ENCODE results near the gene PTPRM.

DNA sequence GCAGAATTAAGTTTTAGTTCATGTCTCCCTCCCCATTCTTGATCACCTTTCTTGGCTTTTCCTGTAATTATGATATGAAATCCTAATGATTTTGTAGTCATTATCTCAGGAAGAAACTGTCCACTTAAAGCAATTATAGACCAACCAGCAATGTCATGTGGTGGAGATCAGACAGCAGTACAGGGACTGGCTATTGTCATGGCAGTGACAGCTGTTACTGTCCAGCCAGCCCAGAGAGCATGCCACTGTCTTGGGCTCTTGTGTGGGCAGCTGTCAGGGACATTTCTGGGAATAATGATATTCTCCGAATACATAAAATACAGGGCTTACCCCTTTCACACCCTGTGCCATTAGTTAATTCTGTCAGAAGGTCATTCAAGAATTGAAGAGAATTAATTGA, 686.8 kb downstream of the PTPRM start:
- TF ChIP-seq, protein P1, sequence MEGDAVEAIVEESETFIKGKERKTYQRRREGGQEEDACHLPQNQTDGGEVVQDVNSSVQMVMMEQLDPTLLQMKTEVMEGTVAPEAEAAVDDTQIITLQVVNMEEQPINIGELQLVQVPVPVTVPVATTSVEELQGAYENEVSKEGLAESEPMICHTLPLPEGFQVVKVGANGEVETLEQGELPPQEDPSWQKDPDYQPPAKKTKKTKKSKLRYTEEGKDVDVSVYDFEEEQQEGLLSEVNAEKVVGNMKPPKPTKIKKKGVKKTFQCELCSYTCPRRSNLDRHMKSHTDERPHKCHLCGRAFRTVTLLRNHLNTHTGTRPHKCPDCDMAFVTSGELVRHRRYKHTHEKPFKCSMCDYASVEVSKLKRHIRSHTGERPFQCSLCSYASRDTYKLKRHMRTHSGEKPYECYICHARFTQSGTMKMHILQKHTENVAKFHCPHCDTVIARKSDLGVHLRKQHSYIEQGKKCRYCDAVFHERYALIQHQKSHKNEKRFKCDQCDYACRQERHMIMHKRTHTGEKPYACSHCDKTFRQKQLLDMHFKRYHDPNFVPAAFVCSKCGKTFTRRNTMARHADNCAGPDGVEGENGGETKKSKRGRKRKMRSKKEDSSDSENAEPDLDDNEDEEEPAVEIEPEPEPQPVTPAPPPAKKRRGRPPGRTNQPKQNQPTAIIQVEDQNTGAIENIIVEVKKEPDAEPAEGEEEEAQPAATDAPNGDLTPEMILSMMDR (IDR thresholded peaks at IDR 0.05): no peak
- no peak for TF ChIP-seq POLR2A (IDR thresholded peaks at IDR 0.05)
- TF ChIP-seq EP300 (IDR thresholded peaks at IDR 0.05; ENCODE audit: low read depth): no peak
